Activated CD4-positive, alpha-beta T cell treated with anti-CD3 and anti-CD28 coated beads for 24 hours (primary cell): Measurements from ENCODE around the gene TTLL13.

Experiments
- DNase-seq, 2 donors: peaks; one replicate each; pipeline ENCODE4 v3.0.0-alpha.2; 2020; ENCODE audit warnings: low read depth in 2 of 2

Gene TTLL13

GRCh38 chr15:90249203-90249863, at the start of gene TTLL13:
TTLL13 (plus strand) TSS chr15:90249556; CDS start chr15:90250631, 1,075 bp downstream.
- DNase-seq: peak; percentile 50 to 92

- DNase-seq: no peak
Measured at GRCh38 chr15:90200534-90201129, 48.7 kb upstream of the TTLL13 start.

- DNase-seq: peak; percentile 48 to 67
Measured at GRCh38 chr15:90201130-90201943, 48.0 kb upstream of the TTLL13 start, which contains the start of gene SEMA4B. SEMA4B (plus strand) TSS chr15:90201330; CDS start chr15:90201579, 249 bp downstream.

GRCh38 chr15:90201944-90202375, 47.4 kb upstream of the TTLL13 start:
- DNase-seq: no peak

GRCh38 chr15:90202929-90203328, 46.4 kb upstream of the TTLL13 start:
- no peak for DNase-seq

GRCh38 chr15:90203473-90203872, 45.9 kb upstream of the TTLL13 start:
- DNase-seq: no peak

GRCh38 chr15:90203922-90204321, 45.4 kb upstream of the TTLL13 start:
- no peak for DNase-seq

GRCh38 chr15:90205050-90205848, 44.1 kb upstream of the TTLL13 start:
- no peak for DNase-seq

- no peak for DNase-seq
Measured at GRCh38 chr15:90205886-90206285, 43.5 kb upstream of the TTLL13 start.

- no peak for DNase-seq
Measured at GRCh38 chr15:90207252-90207651, 42.1 kb upstream of the TTLL13 start.

GRCh38 chr15:90208356-90208755, 41.0 kb upstream of the TTLL13 start:
- no peak for DNase-seq

GRCh38 chr15:90209591-90209990, 39.8 kb upstream of the TTLL13 start:
- DNase-seq: no peak

GRCh38 chr15:90210593-90210992, 38.8 kb upstream of the TTLL13 start:
- DNase-seq: no peak

- DNase-seq: no peak
Measured at GRCh38 chr15:90211009-90211408, 38.3 kb upstream of the TTLL13 start.

- DNase-seq: no peak
Measured at GRCh38 chr15:90211440-90212143, 37.8 kb upstream of the TTLL13 start.

GRCh38 chr15:90212221-90213098, 36.9 kb upstream of the TTLL13 start:
- DNase-seq: no peak

- no peak for DNase-seq
Measured at GRCh38 chr15:90213122-90213817, 36.1 kb upstream of the TTLL13 start.

- no peak for DNase-seq
Measured at GRCh38 chr15:90213818-90214204, 35.5 kb upstream of the TTLL13 start.

GRCh38 chr15:90214553-90215196, 34.7 kb upstream of the TTLL13 start:
- DNase-seq: no peak
